ENCODE measurements around the gene SLITRK5.

The SLITRK5 gene

GRCh38 chr13:87671031-87671752, at the start of gene SLITRK5:
SLITRK5 (plus strand) TSS chr13:87671371; CDS start chr13:87675389, 4,018 bp downstream.
- peak; percentile 43 to 54 (median 53) for DNase-seq (ENCODE audit: low read depth in 2 of 3, low spot score in 1 of 3)

GRCh38 chr13:87622971-87623370, 48.2 kb upstream of the SLITRK5 start:
- DNase-seq (ENCODE audit: low read depth in 2 of 3, low spot score in 1 of 3), result no peak

- DNase-seq (ENCODE audit: low read depth in 2 of 3, low spot score in 1 of 3), result no peak
Observed at GRCh38 chr13:87656306-87656705, 14.9 kb upstream of the SLITRK5 start.

GRCh38 chr13:87661471-87661870, 9.7 kb upstream of the SLITRK5 start:
- no peak for DNase-seq (ENCODE audit: low read depth in 2 of 3, low spot score in 1 of 3)

GRCh38 chr13:87666831-87667230, 4.3 kb upstream of the SLITRK5 start:
- DNase-seq (ENCODE audit: low read depth in 2 of 3, low spot score in 1 of 3), result no peak

- no peak for DNase-seq (ENCODE audit: low read depth in 2 of 3, low spot score in 1 of 3)
Observed at GRCh38 chr13:87667686-87668085, 3.5 kb upstream of the SLITRK5 start.

GRCh38 chr13:87669379-87669978, 1.7 kb upstream of the SLITRK5 start:
- DNase-seq (ENCODE audit: low read depth in 2 of 3, low spot score in 1 of 3), result no peak

- no peak for DNase-seq (ENCODE audit: low read depth in 2 of 3, low spot score in 1 of 3)
Observed at GRCh38 chr13:87671753-87672605, 808 bp downstream of the SLITRK5 start.

- no peak for DNase-seq (ENCODE audit: low read depth in 2 of 3, low spot score in 1 of 3)
Observed at GRCh38 chr13:87674247-87674738, 3.1 kb downstream of the SLITRK5 start.

- DNase-seq (ENCODE audit: low read depth in 2 of 3, low spot score in 1 of 3), result no peak
Observed at GRCh38 chr13:87675851-87676250, 4.7 kb downstream of the SLITRK5 start.

- no peak for DNase-seq (ENCODE audit: low read depth in 2 of 3, low spot score in 1 of 3)
Observed at GRCh38 chr13:87676254-87677042, 5.3 kb downstream of the SLITRK5 start.

- no peak for DNase-seq (ENCODE audit: low read depth in 2 of 3, low spot score in 1 of 3)
Observed at GRCh38 chr13:87677043-87677495, 5.9 kb downstream of the SLITRK5 start.

- no peak for DNase-seq (ENCODE audit: low read depth in 2 of 3, low spot score in 1 of 3)
Observed at GRCh38 chr13:87677496-87678371, 6.6 kb downstream of the SLITRK5 start.

- no peak for DNase-seq (ENCODE audit: low read depth in 2 of 3, low spot score in 1 of 3)
Observed at GRCh38 chr13:87678372-87678752, 7.2 kb downstream of the SLITRK5 start.

GRCh38 chr13:87680298-87680697, 9.1 kb downstream of the SLITRK5 start:
- DNase-seq (ENCODE audit: low read depth in 2 of 3, low spot score in 1 of 3), result no peak

- no peak for DNase-seq (ENCODE audit: low read depth in 2 of 3, low spot score in 1 of 3)
Observed at GRCh38 chr13:87684850-87685742, 13.9 kb downstream of the SLITRK5 start.

- DNase-seq (ENCODE audit: low read depth in 2 of 3, low spot score in 1 of 3), result no peak
Observed at GRCh38 chr13:87696458-87696857, 25.3 kb downstream of the SLITRK5 start.

- DNase-seq (ENCODE audit: low read depth in 2 of 3, low spot score in 1 of 3), result no peak
Observed at GRCh38 chr13:87698268-87698667, 27.1 kb downstream of the SLITRK5 start.

- DNase-seq (ENCODE audit: low read depth in 2 of 3, low spot score in 1 of 3), result no peak
Observed at GRCh38 chr13:87709947-87710346, 38.8 kb downstream of the SLITRK5 start.
